Neural progenitor cell (in vitro differentiated cells): ENCODE data around the gene PDE9A. TPM values are rescaled to one million over a fixed set of nuclear protein-coding genes. Genes with fewer than 3 reads are reported as not detected.

Experiments
- DNase-seq: peaks from one replicate; pipeline ENCODE4 v3.0.0-alpha.2; 2016; ENCODE audit warnings: low spot score
- H2AFZ ChIP-seq: fragments of 200-600 bp; sonication (generic); replicated peaks from 2 replicates; pipeline ENCODE4 v1.6.1; 2016; ENCODE audit warnings: antibody characterized with exemption
- H3F3A ChIP-seq: fragments of 200-600 bp; sonication (generic); 2 replicates; pipeline ENCODE4 v1.6.1; 2016; ENCODE audit warnings: antibody characterized with exemption, low read depth
- H3K27ac ChIP-seq: fragments of 200-600 bp; sonication (generic); 2 replicates; pipeline ENCODE4 v1.5.1; 2016; ENCODE audit warnings: mild to moderate bottlenecking
- H3K27me3 ChIP-seq: fragments of 200-600 bp; sonication (generic); 2 replicates; pipeline ENCODE4 v1.6.1; 2016; ENCODE audit warnings: mild to moderate bottlenecking, moderate library complexity
- H3K36me3 ChIP-seq: fragments of 200-600 bp; sonication (generic); 2 replicates; pipeline ENCODE4 v1.5.1; 2016
- H3K4me1 ChIP-seq: fragments of 200-600 bp; sonication (generic); 2 replicates; pipeline ENCODE4 v1.6.1; 2016; ENCODE audit warnings: mixed run types
- H3K4me2 ChIP-seq: fragments of 200-600 bp; sonication (generic); 2 replicates; pipeline ENCODE4 v1.6.1; 2016
- H3K4me3 ChIP-seq: fragments of 200-600 bp; sonication (generic); 2 replicates; pipeline ENCODE4 v1.5.1; 2016
- H3K79me2 ChIP-seq: fragments of 200-600 bp; sonication (generic); 2 replicates; pipeline ENCODE4 v1.6.1; 2016; ENCODE audit warnings: low read depth
- H3K9ac ChIP-seq: fragments of 200-600 bp; sonication (generic); 2 replicates; pipeline ENCODE4 v1.6.1; 2016
- H3K9me3 ChIP-seq: fragments of 200-600 bp; sonication (generic); 2 replicates; pipeline ENCODE4 v1.5.1; 2016; ENCODE audit warnings: low read depth
- H4K20me1 ChIP-seq: fragments of 200-600 bp; sonication (generic); 2 replicates; pipeline ENCODE4 v1.6.1; 2016; ENCODE audit warnings: low read depth
- H3K27ac Mint-ChIP-seq: 3 replicates; pipeline ENCODE4 v1.8.0; 2021; ENCODE audit warnings: mixed read lengths
- H3K27me3 Mint-ChIP-seq: 2 replicates; pipeline ENCODE4 v1.8.0; 2022; ENCODE audit warnings: low read depth, mild to moderate bottlenecking, inconsistent platforms, moderate library complexity, mixed read lengths; ENCODE audit not compliant: insufficient read depth
- H3K36me3 Mint-ChIP-seq: 3 replicates; pipeline ENCODE4 v1.8.0; 2021; ENCODE audit warnings: mixed read lengths
- H3K4me1 Mint-ChIP-seq: 3 replicates; pipeline ENCODE4 v1.8.0; 2021; ENCODE audit warnings: mixed read lengths
- H3K4me3 Mint-ChIP-seq: 3 replicates; pipeline ENCODE4 v1.8.0; 2021; ENCODE audit warnings: mild to moderate bottlenecking, moderate library complexity, mixed read lengths
- H3K9me3 Mint-ChIP-seq: 3 replicates; pipeline ENCODE4 v1.8.0; 2020; ENCODE audit warnings: mixed read lengths
- CTCF ChIP-seq: fragments of 200-600 bp; sonication (generic); IDR thresholded peaks from 2 replicates; pipeline ENCODE4 v1.5.1; 2017; ENCODE audit warnings: antibody characterized with exemption, mild to moderate bottlenecking
- EZH2 ChIP-seq: fragments of 200-600 bp; sonication (generic); IDR thresholded peaks from 2 replicates; pipeline ENCODE4 v1.6.1; 2017; ENCODE audit warnings: antibody characterized with exemption, mild to moderate bottlenecking, moderate library complexity
- EZH2phosphoT487 ChIP-seq: fragments of 200-600 bp; sonication (generic); IDR thresholded peaks from 2 replicates; pipeline ENCODE4 v1.6.1; 2017; ENCODE audit warnings: antibody characterized with exemption
- total RNA-seq: library from RNA; depleted of rRNA; stranded (reverse); fragments of >200 nt; gene quantifications from 2 replicates; pipeline ENCODE4 v1.2.3, GENCODE V29; 2015; ENCODE audit warnings: low replicate concordance

The PDE9A gene
- total RNA-seq, 1 donor from 2014 or later: 41.0 TPM

- peak overlapping the region; percentile 74 for H3K27ac Mint-ChIP-seq
- H3K4me1 Mint-ChIP-seq: peaks cover 25% of the 10 kb centered on the region
- no peak overlapping the region for H3K27ac ChIP-seq
- H3K79me2 ChIP-seq: peaks cover 75% of the 10 kb centered on the region
- peaks cover 11% of the 10 kb centered on the region for H3F3A ChIP-seq
- no peak overlapping the region for H3K4me3 ChIP-seq
- TF ChIP-seq CTCF (no peak), EZH2 (no peak), EZH2phosphoT487 (no peak)
- peaks cover 5% of the 10 kb centered on the region for H3K36me3 Mint-ChIP-seq
- H3K36me3 ChIP-seq: no peaks in the 10 kb centered on the region
- no peaks in the 10 kb centered on the region for H3K27me3 ChIP-seq
- H3K4me3 Mint-ChIP-seq: no peak overlapping the region
- no peaks in the 10 kb centered on the region for H3K9me3 Mint-ChIP-seq
- peaks cover 90% of the 10 kb centered on the region for H4K20me1 ChIP-seq
- H3K27me3 Mint-ChIP-seq: peaks cover 22% of the 10 kb centered on the region
- no peak overlapping the region for H2AFZ ChIP-seq
- no peak overlapping the region for H3K4me2 ChIP-seq
- H3K9me3 ChIP-seq: no peaks in the 10 kb centered on the region
- H3K9ac ChIP-seq: no peak overlapping the region
- DNase-seq: no peak
- H3K4me1 ChIP-seq: peaks cover 34% of the 10 kb centered on the region
These were observed 10.6 kb downstream of the PDE9A start for GRCh38 chr21:42663860-42664535.

GRCh38 chr21:42664614-42665013, 11.2 kb downstream of the PDE9A start:
- DNase-seq: no peak
- no peaks in the 10 kb centered on the region for H3K36me3 ChIP-seq
- H3K4me1 ChIP-seq: peaks cover 36% of the 10 kb centered on the region
- H3K9me3 Mint-ChIP-seq: no peaks in the 10 kb centered on the region
- peaks cover 16% of the 10 kb centered on the region for H3F3A ChIP-seq
- no peak overlapping the region for H3K4me2 ChIP-seq
- H3K27me3 ChIP-seq: no peaks in the 10 kb centered on the region
- peaks cover 71% of the 10 kb centered on the region for H3K79me2 ChIP-seq
- TF ChIP-seq CTCF (no peak), EZH2 (no peak), EZH2phosphoT487 (no peak)
- peaks cover 28% of the 10 kb centered on the region for H3K4me1 Mint-ChIP-seq
- peaks cover 7% of the 10 kb centered on the region for H3K36me3 Mint-ChIP-seq
- H3K27ac Mint-ChIP-seq: peak overlapping the region; percentile 74
- H3K27me3 Mint-ChIP-seq: peaks cover 24% of the 10 kb centered on the region
- H3K27ac ChIP-seq: no peak overlapping the region
- H4K20me1 ChIP-seq: peaks cover 90% of the 10 kb centered on the region
- H3K9ac ChIP-seq: no peak overlapping the region
- no peak overlapping the region for H3K4me3 ChIP-seq
- H2AFZ ChIP-seq: no peak overlapping the region
- no peaks in the 10 kb centered on the region for H3K9me3 ChIP-seq
- H3K4me3 Mint-ChIP-seq: no peak overlapping the region

GRCh38 chr21:42665026-42665425, 11.6 kb downstream of the PDE9A start:
- H3K9me3 Mint-ChIP-seq: no peaks in the 10 kb centered on the region
- TF ChIP-seq EZH2: no peak
- TF ChIP-seq EZH2phosphoT487: no peak
- no peak for TF ChIP-seq CTCF
- H3K27ac ChIP-seq: no peak overlapping the region

More at GRCh38 chr21:42665026-42665425, 11.6 kb downstream of the PDE9A start:
- Histone ChIP-seq H3K9me3 (no peaks in the 10 kb centered on the region), H3K79me2 (peaks cover 71% of the 10 kb centered on the region), H2AFZ (no peak overlapping the region), H3K4me1 (peaks cover 36% of the 10 kb centered on the region), H4K20me1 (peaks cover 89% of the 10 kb centered on the region), H3K4me3 (no peak overlapping the region), H3K27me3 (no peaks in the 10 kb centered on the region), H3K9ac (no peak overlapping the region), H3K36me3 (no peaks in the 10 kb centered on the region), H3F3A (peaks cover 19% of the 10 kb centered on the region), H3K4me2 (no peak overlapping the region)
- H3K27ac Mint-ChIP-seq: no peak overlapping the region
- DNase-seq: no peak
- H3K4me1 Mint-ChIP-seq: peaks cover 28% of the 10 kb centered on the region
- peaks cover 24% of the 10 kb centered on the region for H3K27me3 Mint-ChIP-seq
- peaks cover 7% of the 10 kb centered on the region for H3K36me3 Mint-ChIP-seq
- H3K4me3 Mint-ChIP-seq: no peak overlapping the region
